SK-N-MC (cell line): ENCODE results near the gene DAAM1.

Experiments
- EZH2 ChIP-seq: fragments of 200-600 bp; sonication (generic); IDR thresholded peaks from one replicate; pipeline ENCODE4 v1.6.1; 2017; ENCODE audit warnings: antibody characterized with exemption
- POLR2AphosphoS5 ChIP-seq: IDR thresholded peaks from 2 replicates; pipeline ENCODE4 v1.6.1; 2012; ENCODE audit warnings: mild to moderate bottlenecking, low read depth, low read length, borderline replicate concordance

- TF ChIP-seq EZH2 (no peak), POLR2AphosphoS5 (no peak)
Observed at GRCh38 chr14:59338761-59339160, 150.3 kb downstream of the DAAM1 start.
